Fibroblast of villous mesenchyme (primary cell): ENCODE data around the gene KIZ. TPM values are rescaled to one million over a fixed set of nuclear protein-coding genes. Genes with fewer than 3 reads are reported as not detected.

ENCODE experiments used
- DNase-seq: peaks from one replicate; pipeline ENCODE4 v3.0.0-alpha.2; 2010; ENCODE audit warnings: low read depth
- H3K4me3 ChIP-seq: 2 replicates; pipeline ENCODE4 v1.5.1; 2011; ENCODE audit warnings: low read depth, mild to moderate bottlenecking, low read length
- CTCF ChIP-seq: IDR thresholded peaks from 2 replicates; pipeline ENCODE4 v1.5.1; 2012; ENCODE audit warnings: low read depth, mild to moderate bottlenecking, low read length; ENCODE audit not compliant: insufficient read depth
- total RNA-seq: library from RNA; depleted of rRNA; stranded (reverse); fragments of >200 nt; gene quantifications from 2 replicates; pipeline ENCODE4 v1.2.3, GENCODE V29; 2012

Gene KIZ
- total RNA-seq, 1 donor, result 15.5 TPM

- DNase-seq, result peak; percentile 99
- peak overlapping the region; percentile 1 for H3K4me3 ChIP-seq
- TF ChIP-seq CTCF, result no peak
Observed at GRCh38 chr20:21182832-21183563, 57.1 kb downstream of the KIZ start.

GRCh38 chr20:21183722-21184121 lies 57.8 kb downstream of the KIZ start:
- peak; percentile 47 for DNase-seq
- TF ChIP-seq CTCF, result no peak
- no peak overlapping the region for H3K4me3 ChIP-seq

- DNase-seq, result peak; percentile 83
- no peak overlapping the region for H3K4me3 ChIP-seq
- TF ChIP-seq CTCF, result no peak
Observed at GRCh38 chr20:21184819-21185218, 58.9 kb downstream of the KIZ start.

GRCh38 chr20:21185849-21186248 lies 60.0 kb downstream of the KIZ start:
- no peak for DNase-seq
- TF ChIP-seq CTCF, result no peak
- no peak overlapping the region for H3K4me3 ChIP-seq

- peak; percentile 41 for DNase-seq
- TF ChIP-seq CTCF, result no peak
Observed at GRCh38 chr20:21189761-21190523, 64.1 kb downstream of the KIZ start.

GRCh38 chr20:21190869-21191268 lies 65.0 kb downstream of the KIZ start:
- H3K4me3 ChIP-seq, result no peak overlapping the region
- TF ChIP-seq CTCF, result no peak
- DNase-seq, result no peak

More at GRCh38 chr20:21189761-21190523, 64.1 kb downstream of the KIZ start:
- H3K4me3 ChIP-seq, result no peak overlapping the region

- DNase-seq, result peak; percentile 28
- H3K4me3 ChIP-seq, result no peak overlapping the region
- TF ChIP-seq CTCF, result no peak
Observed at GRCh38 chr20:21191839-21192238, 66.0 kb downstream of the KIZ start.
